BJ (cell line): Measurements from ENCODE around the gene TBCEL. TPM values are rescaled to one million over a fixed set of nuclear protein-coding genes. Genes with fewer than 3 reads are reported as not detected.

ENCODE experiments used
- CTCF ChIA-PET: fragments of 350-600 bp; formaldehyde crosslinking; extraction: SDS; loops from one replicate; lab custom pipeline; 2021; ENCODE audit warnings: antibody characterized with exemption, inconsistent platforms; lab: Yijun Ruan, JAX
- POLR2A ChIA-PET: fragments of 300-600 bp; sonication (Branson Sonifier 250); formaldehyde crosslinking; extraction: SDS; loops from one replicate; lab custom pipeline; 2021; ENCODE audit warnings: antibody characterized with exemption; lab: Charles Lee
- DNase-seq: peaks from one replicate; pipeline ENCODE4 v3.0.0-alpha.2; 2011; ENCODE audit warnings: low read depth
- H3K27me3 ChIP-seq: 2 replicates; pipeline ENCODE4 v1.6.0; 2011; ENCODE audit warnings: low read length; ENCODE audit not compliant: control insufficient read depth, insufficient read depth
- H3K36me3 ChIP-seq: 2 replicates; pipeline ENCODE4 v1.5.1; 2011; ENCODE audit warnings: low read length; ENCODE audit not compliant: control insufficient read depth, insufficient read depth
- H3K4me3 ChIP-seq: 2 replicates; pipeline ENCODE4 v1.5.1; 2011; ENCODE audit warnings: low read depth, mild to moderate bottlenecking, control low read depth, low read length
- polyA plus RNA-seq: library from polyadenylated mRNA; depleted of rRNA; stranded (reverse); fragments of >200 nt; gene quantifications from 2 replicates; pipeline ENCODE4 v1.2.3, GENCODE V29; 2011
- TF ChIP-seq, protein P1 (sequence below): IDR thresholded peaks from 2 replicates; pipeline ENCODE4 v1.5.1; 2011; ENCODE audit warnings: low read depth, mild to moderate bottlenecking, control low read depth, inconsistent platforms, low read length, moderate library complexity; ENCODE audit not compliant: insufficient read depth

Gene TBCEL
- polyA plus RNA-seq, 1 experiment, result 8.6 TPM

DNA sequence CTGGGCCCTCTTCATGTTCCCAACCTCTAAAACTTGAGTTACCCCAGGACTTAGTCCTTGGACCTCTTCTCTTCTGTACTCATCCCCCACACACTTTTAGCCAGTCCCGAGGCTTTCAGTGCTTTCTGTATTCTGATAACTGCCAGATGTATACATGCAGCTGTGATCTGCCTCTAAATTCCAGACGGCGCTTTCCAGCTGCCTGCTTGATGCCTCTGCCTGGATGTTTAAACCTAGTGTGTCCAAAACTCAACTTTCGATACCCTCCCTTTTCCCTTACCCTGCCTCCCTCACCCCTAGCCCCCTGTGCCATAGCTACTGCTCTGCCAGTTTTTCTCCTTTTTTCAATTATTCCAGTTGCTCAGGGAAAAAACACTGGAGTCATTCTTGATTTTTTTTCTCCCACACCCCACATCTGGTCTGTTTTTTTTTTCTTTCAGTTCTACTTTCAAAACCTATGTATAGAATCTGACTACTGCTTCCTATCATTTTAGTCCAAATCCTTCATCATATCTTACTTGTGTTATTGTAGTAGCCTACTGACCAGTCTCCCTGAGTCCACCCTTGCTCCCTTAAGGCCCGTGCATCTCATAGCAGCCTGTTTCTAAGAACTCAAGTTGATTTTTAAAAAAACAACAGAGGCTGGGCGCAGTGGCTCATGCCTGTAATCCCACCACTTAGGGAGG lies 44.2 kb downstream of the TBCEL start:
- Histone ChIP-seq H3K4me3 (no peak overlapping the region), H3K27me3 (no peaks in the 10 kb centered on the region), H3K36me3 (no peaks in the 10 kb centered on the region; the same call in 1 of the 2 replicates)
- no peak for DNase-seq
- CTCF ChIA-PET, result interaction anchor here (0.8 to 1.5 kb wide), 2 partner anchors 11 to 13 kb away, joined by 3 to 4 read pairs; no protein-coding TSS in a partner anchor
- TF ChIP-seq, protein P1, sequence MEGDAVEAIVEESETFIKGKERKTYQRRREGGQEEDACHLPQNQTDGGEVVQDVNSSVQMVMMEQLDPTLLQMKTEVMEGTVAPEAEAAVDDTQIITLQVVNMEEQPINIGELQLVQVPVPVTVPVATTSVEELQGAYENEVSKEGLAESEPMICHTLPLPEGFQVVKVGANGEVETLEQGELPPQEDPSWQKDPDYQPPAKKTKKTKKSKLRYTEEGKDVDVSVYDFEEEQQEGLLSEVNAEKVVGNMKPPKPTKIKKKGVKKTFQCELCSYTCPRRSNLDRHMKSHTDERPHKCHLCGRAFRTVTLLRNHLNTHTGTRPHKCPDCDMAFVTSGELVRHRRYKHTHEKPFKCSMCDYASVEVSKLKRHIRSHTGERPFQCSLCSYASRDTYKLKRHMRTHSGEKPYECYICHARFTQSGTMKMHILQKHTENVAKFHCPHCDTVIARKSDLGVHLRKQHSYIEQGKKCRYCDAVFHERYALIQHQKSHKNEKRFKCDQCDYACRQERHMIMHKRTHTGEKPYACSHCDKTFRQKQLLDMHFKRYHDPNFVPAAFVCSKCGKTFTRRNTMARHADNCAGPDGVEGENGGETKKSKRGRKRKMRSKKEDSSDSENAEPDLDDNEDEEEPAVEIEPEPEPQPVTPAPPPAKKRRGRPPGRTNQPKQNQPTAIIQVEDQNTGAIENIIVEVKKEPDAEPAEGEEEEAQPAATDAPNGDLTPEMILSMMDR, result no peak
- POLR2A ChIA-PET, result interaction anchor here (0.7 kb wide), 1 partner anchor 36 kb away, joined by 4 read pairs; no protein-coding TSS in a partner anchor

DNA sequence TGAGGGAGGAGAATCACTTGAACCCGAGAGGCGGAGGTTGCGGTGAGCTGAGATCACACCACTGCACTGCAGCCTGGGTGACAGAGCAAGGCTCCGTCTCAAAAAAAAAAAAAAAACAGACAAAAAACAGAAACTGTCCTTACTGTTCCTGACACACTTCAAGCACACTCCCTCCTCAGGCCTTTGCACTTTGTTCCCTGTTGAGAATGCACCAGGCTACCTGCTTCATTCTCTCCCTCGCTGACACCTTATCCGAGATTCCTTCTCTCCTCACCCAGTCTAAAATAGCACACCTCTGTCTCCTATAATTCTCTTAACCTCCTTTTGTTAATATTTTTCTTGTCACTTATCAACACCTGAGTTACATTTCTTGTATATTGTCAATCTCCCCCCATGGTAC lies 44.9 kb downstream of the TBCEL start:
- Histone ChIP-seq H3K27me3 (no peaks in the 10 kb centered on the region), H3K4me3 (no peak overlapping the region), H3K36me3 (no peaks in the 10 kb centered on the region; the same call in 1 of the 2 replicates)
- TF ChIP-seq, protein P1, result no peak
- CTCF ChIA-PET, result no interaction called here
- POLR2A ChIA-PET, result no interaction called here
- DNase-seq, result no peak

DNA sequence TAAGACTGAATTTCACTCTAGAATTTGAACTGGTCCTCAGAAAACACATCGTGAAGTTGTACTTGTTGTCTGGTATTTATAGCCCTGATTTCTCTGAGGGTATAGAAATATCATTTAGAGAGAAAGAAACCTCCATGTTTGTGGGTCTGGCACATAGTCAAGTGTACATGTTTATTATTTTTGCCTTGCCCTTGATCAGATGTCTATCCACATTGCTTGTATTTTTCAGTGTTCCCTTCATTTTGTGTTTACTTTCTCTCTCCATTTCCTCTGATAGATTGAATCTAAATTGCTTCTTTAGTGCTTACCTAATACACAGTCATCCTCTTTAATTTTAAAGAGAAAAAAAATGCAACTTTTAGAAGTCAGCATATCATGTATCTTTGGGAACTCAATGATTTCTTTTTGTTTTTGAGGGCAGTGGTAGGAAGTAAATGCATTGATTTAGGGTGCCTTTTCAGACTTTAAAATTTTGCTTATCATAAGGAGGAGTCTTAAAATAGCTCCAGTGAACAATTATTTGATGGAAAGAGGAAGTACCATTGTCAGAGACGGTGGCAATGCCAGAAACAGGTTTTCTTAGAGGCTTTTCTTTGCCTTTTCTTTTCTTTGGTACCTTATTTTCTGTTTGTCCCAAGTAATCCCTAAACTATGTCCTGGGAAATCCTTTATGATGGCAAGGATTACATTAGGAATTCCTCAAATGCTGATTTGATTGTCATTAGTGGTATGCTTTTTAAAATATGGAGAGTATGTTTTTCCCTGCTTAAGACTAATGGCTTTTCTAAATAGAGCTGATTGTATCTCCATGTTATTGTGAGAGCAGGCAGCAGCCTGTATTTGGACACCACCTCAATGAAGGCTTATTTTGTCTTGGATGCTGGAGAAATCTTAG lies 47.3 kb downstream of the TBCEL start:
- Histone ChIP-seq H3K36me3 (no peaks in the 10 kb centered on the region; the same call in 1 of the 2 replicates), H3K4me3 (no peak overlapping the region), H3K27me3 (no peaks in the 10 kb centered on the region)
- DNase-seq, result no peak
- CTCF ChIA-PET, result interaction anchor here (0.6 kb wide), 1 partner anchor 1118 kb away, joined by 3 read pairs; no protein-coding TSS in a partner anchor
- TF ChIP-seq, protein P1, result no peak
- POLR2A ChIA-PET, result no interaction called here

DNA sequence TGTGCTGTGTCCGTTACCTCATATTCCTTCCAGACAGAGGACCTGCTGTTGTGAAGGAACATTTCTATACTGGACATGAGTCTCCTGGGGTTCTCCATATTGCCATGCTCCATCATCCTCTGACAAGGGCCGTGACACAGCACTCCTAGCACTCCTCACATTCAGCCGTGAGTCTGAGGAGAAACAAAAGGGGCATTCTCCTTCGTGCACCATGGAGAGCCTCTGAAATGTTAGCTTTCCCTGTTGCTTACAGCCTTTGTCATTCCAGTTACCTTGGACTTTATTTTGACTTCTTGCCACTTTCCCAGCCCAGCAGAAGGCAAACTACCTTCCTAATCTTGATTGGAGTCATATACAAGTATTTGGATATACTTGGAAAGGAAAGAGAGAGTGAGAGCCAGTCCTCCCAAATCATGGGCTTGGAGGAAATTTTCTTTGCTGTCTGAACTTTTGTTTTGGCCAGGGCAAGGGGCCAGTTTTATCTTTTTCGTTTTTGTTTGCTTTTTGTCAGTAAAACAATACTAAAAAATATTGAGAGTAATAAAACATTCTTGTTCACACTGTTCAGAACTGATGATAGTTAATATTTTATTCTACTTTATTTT lies 48.0 kb downstream of the TBCEL start:
- no peaks in the 10 kb centered on the region for H3K27me3 ChIP-seq
- POLR2A ChIA-PET, result no interaction called here
- no peak overlapping the region for H3K4me3 ChIP-seq
- TF ChIP-seq, protein P1, result no peak
- no peak for DNase-seq
- no peaks in the 10 kb centered on the region; the same call in 1 of the 2 replicates for H3K36me3 ChIP-seq
- CTCF ChIA-PET, result interaction anchor here (0.6 kb wide), 1 partner anchor 1117 kb away, joined by 3 read pairs; no protein-coding TSS in a partner anchor
